ENCODE results near the gene CLMN.
A peak's percentile ranks its signal among the peaks of the same experiment; 100 is the strongest.
"Not testable (repeated sequence)": the region's sequence is repeated elsewhere in the genome, so short reads cannot be mapped to it uniquely, and the experiment has no call there.

CLMN gene

DNA sequence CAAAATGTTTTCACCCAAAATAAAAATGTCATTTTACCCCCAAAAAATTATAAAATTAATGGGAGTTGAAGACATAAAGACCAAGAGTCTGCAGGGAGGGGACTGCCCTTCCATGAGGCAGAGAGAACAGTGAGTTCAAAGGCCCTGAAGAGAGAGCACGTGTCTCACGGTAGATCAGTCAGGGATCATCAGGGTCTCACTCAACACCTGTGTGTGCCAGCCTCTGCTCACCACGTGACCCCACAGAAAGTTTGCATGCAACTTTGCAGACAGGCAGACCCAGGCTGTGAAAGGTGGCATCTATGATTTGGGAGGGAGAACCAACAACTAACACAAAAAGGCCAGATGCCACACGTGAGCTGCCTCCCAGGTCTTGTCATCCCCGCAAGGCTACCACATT lies 33.1 kb downstream of the CLMN start:
- no peak for DNase-seq

DNA sequence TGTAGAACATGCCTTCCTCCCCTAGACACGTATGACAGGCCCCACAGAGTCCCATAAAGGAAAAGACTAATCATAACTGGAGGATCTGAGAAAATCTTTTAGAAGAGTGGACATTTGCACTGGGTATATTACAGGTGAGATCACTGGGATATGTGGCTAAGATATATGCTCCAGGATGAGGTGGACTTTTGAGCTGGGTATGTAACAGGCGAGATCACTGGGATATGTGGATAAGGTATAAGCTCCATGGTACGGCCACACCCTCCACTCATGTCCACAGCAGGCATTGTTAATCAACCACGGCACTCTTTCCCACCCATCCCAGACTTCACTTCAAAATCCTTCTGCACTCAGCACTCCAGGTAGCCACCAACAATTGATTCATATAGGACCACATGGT lies 34.1 kb downstream of the CLMN start:
- no peak for DNase-seq

DNA sequence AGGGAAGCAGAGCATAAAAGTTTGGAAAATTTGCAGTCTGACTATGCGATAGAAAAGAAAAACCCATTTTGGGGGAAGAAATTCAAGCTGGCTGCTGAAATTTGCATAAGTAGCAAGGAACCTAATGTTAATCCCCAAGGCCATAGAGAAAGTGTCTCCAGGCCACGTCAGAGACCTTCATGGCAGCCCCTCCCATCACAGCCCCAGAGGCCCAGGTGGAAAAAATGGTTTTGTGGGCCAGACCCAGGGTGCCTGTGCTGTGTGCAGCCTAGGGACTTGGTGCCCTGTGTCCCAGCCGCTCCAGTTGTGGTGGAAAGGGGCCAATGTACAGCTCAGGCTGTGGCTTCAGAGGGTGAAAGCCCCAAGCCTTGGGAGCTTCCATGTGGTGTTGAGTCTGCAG lies 35.9 kb downstream of the CLMN start:
- not testable (repeated sequence) for DNase-seq

DNA sequence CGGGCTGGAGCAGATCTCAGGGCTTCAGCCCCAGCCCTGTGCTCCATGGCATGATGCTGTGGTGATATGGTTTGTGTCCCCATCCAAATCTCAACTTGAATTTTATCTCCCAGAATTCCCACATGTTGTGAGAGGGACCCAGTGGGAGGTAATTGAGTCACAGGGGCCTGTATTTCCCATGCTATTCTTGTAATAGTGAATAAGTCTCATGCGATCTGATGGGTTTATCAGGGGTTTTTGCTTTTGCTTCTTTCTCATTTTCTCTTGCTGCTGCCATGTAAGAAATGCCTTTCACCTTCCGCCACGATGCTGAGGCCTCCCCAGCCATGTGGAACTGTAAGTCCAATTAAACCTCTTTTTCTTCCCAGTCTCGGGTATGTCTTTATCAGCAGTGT lies 36.7 kb downstream of the CLMN start:
- DNase-seq: not testable (repeated sequence)

DNA sequence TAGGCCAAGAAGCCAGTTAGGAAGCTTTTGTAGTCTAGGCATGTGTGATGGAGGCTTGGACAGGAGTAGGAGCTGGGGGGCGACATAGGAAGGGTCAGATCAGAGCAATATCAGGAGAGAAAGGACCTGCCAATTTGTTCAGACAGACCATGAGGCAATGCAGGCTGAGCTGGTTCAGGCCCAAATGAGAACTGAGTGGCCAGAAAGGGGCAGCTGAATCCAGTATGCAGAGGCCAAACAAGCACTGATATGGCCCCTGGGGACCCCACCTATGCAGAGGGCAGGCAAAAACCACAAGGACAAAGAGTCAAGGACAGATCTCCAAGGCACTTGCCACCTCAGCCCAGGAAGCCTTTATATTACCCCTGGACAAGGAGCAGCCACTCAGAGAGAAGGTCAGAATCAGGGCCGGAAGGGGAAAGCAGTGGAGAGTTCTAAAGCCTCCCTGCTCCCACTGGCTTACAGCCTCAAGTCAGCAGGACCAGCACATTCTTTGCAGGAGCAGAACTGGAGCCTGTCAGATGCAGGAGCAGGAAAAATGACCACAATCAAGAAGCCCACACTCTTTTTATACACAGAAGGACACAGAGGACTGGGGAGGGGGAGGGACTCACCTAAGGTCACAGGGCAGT lies 37.2 kb downstream of the CLMN start:
- DNase-seq: no peak

DNA sequence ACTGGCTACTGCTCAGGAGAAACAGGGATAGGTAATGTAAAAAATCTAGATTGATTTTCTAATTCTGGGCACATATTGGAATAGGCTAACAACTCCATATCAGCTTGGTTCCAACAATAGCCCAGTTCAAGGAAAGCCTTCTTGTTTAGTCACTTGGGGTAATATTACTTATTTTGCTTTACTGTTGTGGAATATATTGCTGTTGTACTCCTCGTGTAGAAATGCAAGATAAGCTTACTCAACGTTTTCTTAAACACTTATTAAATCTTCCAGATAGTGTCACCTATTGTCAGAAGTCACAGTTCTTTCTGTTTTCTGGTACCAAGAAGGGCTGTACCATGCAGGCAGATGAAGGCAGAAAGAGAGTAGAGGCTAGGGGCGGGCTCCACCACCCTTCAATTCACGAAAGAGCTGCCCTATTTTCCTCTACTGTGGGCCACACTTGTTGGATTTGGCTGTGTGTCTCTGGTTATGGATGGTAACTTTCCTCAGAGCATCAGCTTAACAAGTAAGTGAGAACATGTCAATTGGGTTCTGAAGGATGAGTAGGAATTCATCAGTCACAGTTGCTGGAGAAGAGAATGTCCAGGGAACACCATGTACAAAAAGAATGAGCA lies 38.0 kb downstream of the CLMN start:
- DNase-seq: no peak

DNA sequence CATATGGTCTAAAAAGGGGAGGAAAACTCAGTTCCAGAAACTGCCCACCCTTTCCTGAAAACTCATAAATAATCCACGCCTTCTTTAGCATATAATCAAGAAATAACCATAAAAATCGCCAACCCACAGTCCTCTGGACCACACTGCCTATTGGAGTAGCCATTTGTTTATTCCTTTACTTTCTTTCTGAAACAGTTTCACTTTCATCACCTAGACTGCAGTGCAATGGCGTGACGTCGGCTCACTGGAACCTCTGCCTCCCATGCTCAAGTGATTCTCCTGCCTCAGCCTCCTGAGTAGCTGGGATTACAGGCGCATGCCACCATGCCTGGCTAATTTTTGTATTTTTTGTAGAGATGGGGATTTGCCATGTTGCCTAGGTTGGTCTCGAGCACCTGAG lies 44.2 kb downstream of the CLMN start:
- DNase-seq: no peak

DNA sequence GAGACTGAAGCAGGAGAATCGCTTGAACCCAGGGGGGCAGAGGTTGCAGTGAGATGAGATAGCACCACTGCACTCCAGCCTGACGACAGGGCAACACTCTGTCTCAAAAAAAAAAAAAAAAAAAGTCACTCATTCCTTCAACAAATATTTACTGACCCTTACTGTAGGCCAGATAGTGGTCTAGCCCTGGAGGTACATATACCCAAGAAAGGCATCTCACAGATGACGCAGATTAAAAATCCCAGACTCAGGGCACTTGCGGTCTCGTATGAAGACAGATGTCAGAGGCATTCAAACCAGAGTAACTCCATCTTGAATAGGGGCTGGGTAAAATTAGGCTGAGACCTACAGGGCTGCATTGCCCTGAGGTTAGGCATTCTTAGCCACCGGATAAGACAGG lies 44.8 kb downstream of the CLMN start:
- no peak for DNase-seq

DNA sequence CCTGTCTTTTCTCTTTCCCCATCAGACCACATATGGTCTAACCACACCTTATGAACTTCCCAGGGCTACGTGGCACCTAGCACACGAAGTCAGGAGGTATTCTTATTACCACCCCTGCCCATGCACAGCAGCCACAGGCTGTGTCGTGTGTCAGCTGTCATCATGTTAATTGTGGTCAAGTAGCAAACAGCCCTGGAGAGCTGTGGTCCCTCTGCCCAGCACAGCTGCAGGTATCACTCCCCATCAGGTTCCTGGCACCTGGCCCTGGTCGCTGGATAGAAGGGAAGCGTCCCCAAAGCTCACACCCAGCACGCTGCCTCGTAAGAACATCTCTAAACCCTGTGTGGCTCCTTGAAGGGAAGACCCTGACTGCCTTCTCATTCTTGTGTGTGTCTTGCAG lies 45.4 kb downstream of the CLMN start:
- DNase-seq: no peak

DNA sequence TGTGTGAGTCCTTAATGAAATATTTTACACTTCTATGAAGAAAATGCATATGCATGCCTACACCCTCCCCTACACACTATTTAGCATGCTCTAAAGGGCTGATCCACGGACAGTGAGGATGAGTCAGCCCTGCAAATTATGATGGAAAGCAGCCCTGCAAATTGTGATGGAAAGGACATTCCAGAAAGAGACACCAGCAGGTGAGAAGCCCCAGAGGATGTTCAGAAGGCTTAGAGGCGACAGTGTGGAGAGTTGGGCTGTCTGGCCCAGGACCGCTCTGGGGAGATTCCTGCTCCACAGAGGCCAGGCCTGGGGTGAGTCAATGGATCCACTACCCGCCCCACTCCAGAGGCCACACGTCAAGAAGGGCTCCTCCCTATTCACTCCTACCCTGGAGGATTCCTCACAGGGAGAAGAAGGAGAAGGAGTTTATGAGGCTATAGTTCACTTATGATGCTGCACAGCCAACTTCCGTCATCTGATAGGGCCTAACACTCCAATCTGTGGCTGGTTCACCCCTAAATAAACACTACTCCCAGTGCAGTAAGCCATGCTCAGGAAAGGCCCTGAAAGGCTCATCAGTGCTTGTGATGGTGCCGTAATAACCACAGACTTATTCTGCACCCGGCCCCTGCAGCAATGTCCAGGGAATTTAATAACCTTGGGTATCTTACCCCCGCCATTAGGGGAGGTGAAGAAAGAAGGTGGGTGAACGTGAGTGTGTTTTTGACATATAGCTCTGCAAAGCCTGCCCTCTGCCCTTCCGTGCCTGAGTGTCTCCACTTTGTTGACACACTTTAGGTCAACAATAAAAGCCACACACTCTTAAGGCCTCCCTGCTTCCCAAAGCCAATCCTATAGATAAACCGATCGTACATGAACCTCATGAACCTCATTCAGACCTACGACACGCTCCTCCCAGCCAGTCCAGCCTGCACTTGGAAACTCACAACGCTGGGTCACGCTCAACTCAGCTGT lies 46.4 kb downstream of the CLMN start:
- peak; percentile 22 for DNase-seq

DNA sequence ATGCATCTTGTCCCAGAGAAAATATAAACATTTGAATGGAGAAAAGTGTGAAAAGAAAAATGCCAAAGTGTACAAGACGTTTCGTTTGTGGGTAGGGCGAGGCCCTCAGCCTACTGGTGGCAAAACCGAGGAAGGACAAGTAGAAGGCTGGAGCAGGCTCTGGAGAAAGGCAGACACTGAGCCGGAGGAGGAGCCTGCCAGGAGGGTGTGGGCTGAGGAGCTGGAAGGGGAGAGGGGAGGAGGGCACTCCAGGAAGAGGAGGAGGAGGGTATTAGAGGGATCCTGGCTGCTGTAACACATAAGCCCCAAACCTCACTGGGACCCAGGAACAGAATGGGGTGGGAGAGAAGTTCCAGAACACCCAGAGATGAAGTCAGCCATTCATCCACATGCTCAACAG lies 47.7 kb downstream of the CLMN start:
- no peak for DNase-seq

DNA sequence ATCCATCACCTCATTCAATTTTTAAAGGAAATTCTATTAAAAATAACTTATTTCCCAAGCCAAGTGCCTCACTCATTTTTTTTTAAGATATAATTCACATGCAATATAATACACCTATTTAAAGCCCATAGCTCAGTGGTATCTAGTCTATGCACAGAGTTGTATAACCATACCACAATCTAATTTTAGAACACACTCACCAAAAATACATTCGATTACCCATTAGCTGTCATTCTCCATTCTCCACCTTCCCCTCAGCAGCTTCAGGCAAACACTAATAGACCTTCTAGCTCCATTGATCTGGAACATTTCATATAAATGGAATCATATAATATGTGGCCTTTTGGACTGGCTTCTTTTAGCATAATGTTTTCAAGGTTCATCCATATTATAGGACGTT lies 49.5 kb downstream of the CLMN start:
- DNase-seq: no peak

DNA sequence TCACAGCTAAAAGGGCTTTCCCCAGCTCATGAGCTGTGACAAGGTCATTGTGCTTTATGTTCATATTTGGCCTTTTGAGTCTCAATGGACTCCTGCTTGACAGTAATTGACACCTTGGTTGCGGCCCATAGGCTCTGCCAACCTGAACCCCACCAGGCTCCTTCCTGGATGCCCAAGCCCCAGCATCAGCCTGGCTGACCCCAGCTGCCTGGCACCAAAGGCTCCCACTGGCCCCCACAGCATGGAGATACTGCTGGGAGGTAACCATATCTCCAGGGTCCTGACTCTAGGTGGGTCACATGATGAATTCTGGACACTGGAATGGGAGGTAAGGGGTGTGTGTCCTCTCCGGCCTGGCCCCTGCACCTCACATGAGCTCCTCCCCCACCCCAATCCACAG lies 50.2 kb downstream of the CLMN start:
- no peak for DNase-seq

DNA sequence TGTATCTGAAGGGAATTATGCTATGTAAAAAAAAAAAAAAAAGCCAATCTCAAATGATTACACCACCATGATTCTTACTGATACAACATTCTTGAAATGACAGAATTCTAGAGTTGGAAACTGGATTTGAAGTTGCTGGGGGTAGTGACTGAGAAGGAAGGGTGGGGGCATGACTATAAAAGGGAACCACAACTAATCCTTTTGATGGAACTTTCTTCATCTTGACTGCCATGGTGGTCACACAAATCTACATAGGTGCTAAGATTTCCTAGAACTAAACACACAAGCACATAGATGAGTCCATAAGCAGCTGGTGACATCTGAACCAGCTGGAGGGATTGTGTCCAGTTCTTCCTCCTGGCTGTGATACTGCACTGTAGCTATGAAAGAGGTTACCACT lies 51.4 kb downstream of the CLMN start:
- no peak for DNase-seq

DNA sequence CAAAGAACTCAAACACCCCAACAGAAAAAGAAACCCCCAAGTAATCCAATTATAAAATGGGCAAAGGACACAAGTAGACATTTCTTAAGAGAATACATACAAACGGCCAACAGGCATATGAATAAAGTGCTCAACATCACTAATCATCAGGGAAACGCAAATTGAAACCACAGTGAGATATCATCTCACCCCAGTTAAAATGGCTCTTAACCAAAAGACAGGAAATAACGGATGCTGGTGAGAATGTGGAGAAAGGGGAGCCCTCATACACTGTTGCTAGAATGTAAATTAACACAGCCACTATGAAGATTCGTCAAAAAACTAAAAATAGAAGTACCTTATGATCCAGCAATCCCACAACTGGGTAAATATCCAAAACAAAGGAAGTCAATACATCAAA lies 52.4 kb downstream of the CLMN start:
- no peak for DNase-seq

DNA sequence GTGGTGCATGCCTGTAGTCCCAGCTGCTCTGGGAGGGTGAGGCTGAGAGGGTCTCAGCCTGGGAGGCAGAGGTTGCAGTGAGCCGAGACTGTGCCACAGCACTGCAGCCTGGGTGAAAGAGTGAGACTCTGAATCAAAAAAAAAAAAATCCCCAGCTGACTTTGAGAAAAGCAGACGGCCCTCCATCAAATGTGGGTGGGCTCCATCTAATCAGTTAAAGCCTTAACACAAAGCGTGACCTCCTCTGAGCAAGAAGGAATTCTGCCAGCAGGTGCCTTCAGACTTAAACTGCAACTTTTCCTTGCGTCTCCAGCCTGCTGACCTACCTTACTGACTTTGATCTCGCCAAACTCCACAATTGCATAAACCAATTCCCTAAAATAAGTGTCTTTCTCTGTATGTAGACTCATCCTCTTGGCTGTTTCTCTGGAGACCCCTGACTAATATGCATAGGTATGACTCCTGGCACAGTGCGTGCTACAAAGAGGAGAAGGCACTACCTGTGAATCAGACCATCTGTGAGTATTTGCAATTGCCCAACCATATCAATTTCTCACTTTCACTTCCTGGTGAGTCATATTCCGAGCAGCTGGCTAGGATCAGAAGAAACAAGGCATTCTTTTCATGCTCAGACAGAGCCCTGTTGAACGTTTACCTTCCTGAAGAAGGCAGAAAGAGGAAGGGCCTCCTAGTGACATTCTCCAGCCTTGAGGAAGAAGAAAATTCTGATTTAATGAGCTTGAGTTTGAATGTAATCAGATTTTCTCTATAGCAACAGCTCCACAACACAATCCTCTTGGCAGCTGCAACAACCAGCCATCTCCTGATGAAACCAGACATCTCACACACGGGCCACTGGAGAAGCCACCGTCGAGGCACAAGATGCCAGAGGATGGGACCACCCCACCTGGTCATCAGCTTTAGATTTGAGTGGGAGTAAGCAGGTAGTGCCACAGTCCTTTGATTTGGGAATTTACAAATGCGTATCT lies 54.3 kb downstream of the CLMN start:
- DNase-seq: peak; percentile 96

DNA sequence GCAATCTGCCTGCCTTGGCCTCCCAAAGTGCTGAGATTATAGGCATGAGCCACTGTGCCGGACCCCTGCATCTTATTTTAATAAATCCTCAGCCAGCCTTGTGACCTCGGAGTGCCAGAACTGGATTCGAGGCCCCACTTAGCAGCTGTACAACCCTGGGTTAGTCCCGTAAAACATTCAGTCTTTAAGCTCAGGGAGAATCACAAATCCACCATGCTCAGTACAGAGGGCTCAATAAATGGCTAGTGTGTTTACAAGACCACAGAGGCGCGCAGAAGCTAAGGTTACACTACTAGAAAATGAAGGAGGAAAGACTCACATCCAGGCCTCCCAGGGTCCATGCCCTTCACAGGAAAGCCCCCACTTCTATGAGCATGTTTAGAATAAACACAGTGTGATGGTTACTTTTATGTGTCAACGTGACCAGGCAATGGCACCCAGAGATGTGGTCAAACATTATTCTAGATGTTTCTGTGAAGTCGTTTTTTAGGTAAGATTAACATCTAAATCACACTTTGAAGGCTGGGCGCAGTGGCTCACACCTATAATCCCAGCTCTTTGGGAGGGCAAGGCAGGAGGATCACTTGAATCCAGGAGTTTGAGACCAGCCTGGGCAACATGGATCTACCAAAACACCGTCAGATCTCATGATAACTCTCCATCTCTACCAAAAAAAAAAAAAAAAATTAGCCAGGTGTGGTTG lies 55.3 kb downstream of the CLMN start:
- DNase-seq: no peak

DNA sequence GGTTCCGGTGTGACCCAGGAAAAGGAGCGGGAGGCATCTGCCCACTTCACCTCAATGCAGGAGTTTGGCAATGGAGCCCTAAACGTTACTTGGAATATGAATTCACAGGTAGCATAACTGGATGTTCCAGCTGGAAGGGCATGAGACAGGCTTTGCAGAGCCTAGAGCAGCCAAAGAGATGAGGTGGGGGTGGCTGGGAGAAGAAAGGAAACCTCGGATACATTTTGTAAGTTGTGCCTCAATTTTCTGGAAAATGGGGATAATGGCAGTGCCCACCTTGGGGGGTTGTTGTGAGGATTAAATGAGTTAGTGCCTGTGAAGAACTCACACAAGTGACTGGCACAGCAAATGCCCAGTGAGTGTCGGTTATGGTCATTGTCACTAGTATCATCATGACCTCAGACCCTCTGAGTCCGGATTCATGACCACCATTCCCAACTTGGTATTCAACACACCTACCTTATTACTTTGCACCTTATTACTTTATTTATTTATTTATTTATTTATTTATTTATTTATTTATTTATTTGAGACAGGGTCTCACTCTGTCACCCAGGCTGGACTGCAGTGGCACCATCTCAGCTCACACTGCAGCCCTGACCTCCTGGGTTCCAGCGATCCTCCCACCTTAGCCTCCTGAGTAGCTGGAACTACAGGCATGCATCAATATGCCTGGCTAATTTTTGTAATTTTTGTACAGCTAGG lies 56.0 kb downstream of the CLMN start:
- DNase-seq: no peak

DNA sequence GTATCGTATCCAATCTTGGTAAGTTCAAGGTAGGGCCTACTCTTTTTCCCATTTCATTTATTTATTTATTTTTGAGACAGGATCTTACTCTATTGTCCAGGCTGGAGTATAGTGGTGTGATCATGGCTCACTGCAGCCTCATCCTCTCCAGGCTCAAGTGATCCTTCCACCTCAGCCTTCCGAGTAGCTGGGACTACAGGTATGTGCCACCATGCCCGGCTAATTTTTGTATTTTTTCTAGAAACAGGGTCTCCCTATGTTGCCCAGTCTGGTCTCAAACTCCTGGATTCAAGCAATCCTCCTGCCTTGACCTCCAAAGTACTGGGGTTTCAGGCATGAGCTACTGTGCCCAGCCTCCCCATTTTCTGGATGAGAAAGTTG lies 57.2 kb downstream of the CLMN start:
- no peak for DNase-seq

DNA sequence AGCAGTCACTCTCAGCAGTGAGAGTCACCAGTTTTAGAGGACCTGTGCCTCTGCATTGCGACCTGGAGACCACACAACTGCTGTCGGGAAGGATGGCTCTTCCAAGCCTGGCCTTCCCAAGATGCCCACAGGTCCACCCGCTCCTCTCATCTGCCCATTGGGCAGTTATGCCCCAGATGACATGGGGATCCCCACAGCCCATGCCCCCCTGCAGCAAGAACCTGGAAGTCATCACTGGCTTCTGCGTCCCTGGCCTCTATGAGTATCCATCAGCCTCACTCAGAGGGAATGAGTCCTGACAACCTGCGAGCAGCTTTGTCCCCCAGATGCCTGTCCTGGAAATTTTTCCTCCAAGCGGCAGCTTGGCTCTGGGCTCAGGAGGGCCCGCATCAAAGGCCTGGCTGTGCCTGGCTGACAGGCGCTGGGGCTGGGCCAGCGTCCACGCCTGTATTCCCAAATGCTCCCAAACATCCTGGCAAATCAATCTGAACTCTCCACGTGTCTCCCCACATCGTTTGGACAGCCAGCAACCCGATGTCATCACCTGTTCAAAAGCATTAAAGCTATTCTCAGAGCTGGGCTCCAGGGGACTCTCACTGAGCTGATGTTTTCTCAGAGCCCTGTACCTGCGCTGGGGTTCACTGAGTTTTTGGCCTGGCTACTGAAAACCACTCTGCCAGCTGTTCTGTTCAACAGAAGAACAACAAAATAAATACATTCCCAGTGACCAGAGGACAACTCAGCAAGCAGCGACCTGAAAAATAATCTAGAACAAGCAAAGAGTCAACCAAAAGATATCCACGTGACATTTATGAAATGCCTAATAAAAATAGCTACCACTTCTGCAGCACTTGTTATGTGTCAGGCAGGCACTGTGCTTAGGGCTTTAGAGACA lies 57.8 kb downstream of the CLMN start:
- DNase-seq: no peak

Data from fibroblast of skin of right quadriceps (primary cell).